ENCODE data around the gene OR5M3. TPM values are rescaled to one million over a fixed set of nuclear protein-coding genes. Genes with fewer than 3 reads are reported as not detected.

OR5M3 gene
- total and polyA plus RNA-seq, 9 of the 15 experiments (the other 6 are each of a cell fraction or from before 2014, with no cell fraction given): not detected

GRCh38 chr11:56453521-56453920, 19.6 kb downstream of the OR5M3 start (continued):
- TF ChIP-seq RBM22 (IDR thresholded peaks at IDR 0.05; ENCODE audit: low read depth, low read length, poor library complexity, severe bottlenecking) (no peak), KAT7 (CRISPR knock-in tag; IDR thresholded peaks at IDR 0.05; ENCODE audit: borderline replicate concordance) (no peak), DDX20 (tag; IDR thresholded peaks at IDR 0.05; ENCODE audit: low read depth) (no peak), ZNF217 (CRISPR knock-in tag; IDR thresholded peaks at IDR 0.05) (no peak), ZBTB9 (CRISPR knock-in tag; IDR thresholded peaks at IDR 0.05) (no peak)

Other genes starting within 250 kb of the OR5M3 start
Only the 7 nearest of the 16 such genes appear.
- gene OR8K1, start 127.3 kb downstream of the OR5M3 start, total RNA-seq (2014; rRNA removed): not detected in 2 replicates
- gene OR8K1, start 127.3 kb downstream of the OR5M3 start, total RNA-seq (2014; rRNA removed; fragmentation: Illumina TruSeq; extraction: Trizol): not detected in 2 replicates
- gene OR8K1, start 127.3 kb downstream of the OR5M3 start, total RNA-seq (2015; rRNA removed; fragmentation: Illumina TruSeq; extraction: Trizol): not detected in 2 replicates
- gene OR8K1, start 127.3 kb downstream of the OR5M3 start, total RNA-seq (2021): not detected in 2 replicates
- not detected in 2 replicates for gene OR8K1, start 127.3 kb downstream of the OR5M3 start, polyA plus RNA-seq (2011; rRNA removed)
- gene OR8K1, start 127.3 kb downstream of the OR5M3 start, polyA plus RNA-seq (2014; fragmentation: Illumina TruSeq; extraction: Trizol): not detected in 2 replicates
- gene OR8K1, start 127.3 kb downstream of the OR5M3 start, polyA plus RNA-seq (2014; fragmentation: Nextera tagmentation; extraction: Ambion mirVana): not detected
- not detected in 2 replicates for gene OR8K1, start 127.3 kb downstream of the OR5M3 start, polyA plus RNA-seq (2014; rRNA removed)
- not detected in 2 replicates for gene OR8J1, start 119.1 kb downstream of the OR5M3 start, total RNA-seq (2014; rRNA removed)
- not detected in 2 replicates for gene OR8J1, start 119.1 kb downstream of the OR5M3 start, total RNA-seq (2014; rRNA removed; fragmentation: Illumina TruSeq; extraction: Trizol)
- not detected in 2 replicates for gene OR8J1, start 119.1 kb downstream of the OR5M3 start, total RNA-seq (2015; rRNA removed; fragmentation: Illumina TruSeq; extraction: Trizol)
- not detected in 2 replicates for gene OR8J1, start 119.1 kb downstream of the OR5M3 start, total RNA-seq (2021)
- gene OR8J1, start 119.1 kb downstream of the OR5M3 start, polyA plus RNA-seq (2011; rRNA removed): not detected in 2 replicates
- not detected in 2 replicates for gene OR8J1, start 119.1 kb downstream of the OR5M3 start, polyA plus RNA-seq (2014; fragmentation: Illumina TruSeq; extraction: Trizol)
- gene OR8J1, start 119.1 kb downstream of the OR5M3 start, polyA plus RNA-seq (2014; fragmentation: Nextera tagmentation; extraction: Ambion mirVana): not detected
- not detected in 2 replicates for gene OR8J1, start 119.1 kb downstream of the OR5M3 start, polyA plus RNA-seq (2014; rRNA removed)
- not detected in 2 replicates for gene OR8U1, start 97.7 kb downstream of the OR5M3 start, total RNA-seq (2014; rRNA removed)
- gene OR8U1, start 97.7 kb downstream of the OR5M3 start, total RNA-seq (2014; rRNA removed; fragmentation: Illumina TruSeq; extraction: Trizol): not detected in 2 replicates
- gene OR8U1, start 97.7 kb downstream of the OR5M3 start, total RNA-seq (2015; rRNA removed; fragmentation: Illumina TruSeq; extraction: Trizol): not detected in 2 replicates
- gene OR8U1, start 97.7 kb downstream of the OR5M3 start, total RNA-seq (2021): not detected in 2 replicates
- gene OR8U1, start 97.7 kb downstream of the OR5M3 start, polyA plus RNA-seq (2011; rRNA removed): not detected in 2 replicates
- not detected in 2 replicates for gene OR8U1, start 97.7 kb downstream of the OR5M3 start, polyA plus RNA-seq (2014; fragmentation: Illumina TruSeq; extraction: Trizol)
- gene OR8U1, start 97.7 kb downstream of the OR5M3 start, polyA plus RNA-seq (2014; fragmentation: Nextera tagmentation; extraction: Ambion mirVana): not detected
- not detected in 2 replicates for gene OR8U1, start 97.7 kb downstream of the OR5M3 start, polyA plus RNA-seq (2014; rRNA removed)
- not detected in 2 replicates for gene OR5AL1, start 60.7 kb downstream of the OR5M3 start, total RNA-seq (2014; rRNA removed)
- gene OR5AL1, start 60.7 kb downstream of the OR5M3 start, total RNA-seq (2014; rRNA removed; fragmentation: Illumina TruSeq; extraction: Trizol): not detected in 2 replicates
- not detected in 2 replicates for gene OR5AL1, start 60.7 kb downstream of the OR5M3 start, total RNA-seq (2015; rRNA removed; fragmentation: Illumina TruSeq; extraction: Trizol)
- gene OR5AL1, start 60.7 kb downstream of the OR5M3 start, total RNA-seq (2021): not detected in 2 replicates
- not detected in 2 replicates for gene OR5AL1, start 60.7 kb downstream of the OR5M3 start, polyA plus RNA-seq (2011; rRNA removed)
- gene OR5AL1, start 60.7 kb downstream of the OR5M3 start, polyA plus RNA-seq (2014; fragmentation: Illumina TruSeq; extraction: Trizol): not detected in 2 replicates
- not detected for gene OR5AL1, start 60.7 kb downstream of the OR5M3 start, polyA plus RNA-seq (2014; fragmentation: Nextera tagmentation; extraction: Ambion mirVana)
- gene OR5AL1, start 60.7 kb downstream of the OR5M3 start, polyA plus RNA-seq (2014; rRNA removed): not detected in 2 replicates
- gene OR5M8, start 18.0 kb upstream of the OR5M3 start, total RNA-seq (2014; rRNA removed): not detected in 2 replicates
- not detected in 2 replicates for gene OR5M8, start 18.0 kb upstream of the OR5M3 start, total RNA-seq (2014; rRNA removed; fragmentation: Illumina TruSeq; extraction: Trizol)
- not detected in 2 replicates for gene OR5M8, start 18.0 kb upstream of the OR5M3 start, total RNA-seq (2015; rRNA removed; fragmentation: Illumina TruSeq; extraction: Trizol)
- not detected in 2 replicates for gene OR5M8, start 18.0 kb upstream of the OR5M3 start, total RNA-seq (2021)
- gene OR5M8, start 18.0 kb upstream of the OR5M3 start, polyA plus RNA-seq (2011; rRNA removed): not detected in 2 replicates
- not detected in 2 replicates for gene OR5M8, start 18.0 kb upstream of the OR5M3 start, polyA plus RNA-seq (2014; fragmentation: Illumina TruSeq; extraction: Trizol)
- gene OR5M8, start 18.0 kb upstream of the OR5M3 start, polyA plus RNA-seq (2014; fragmentation: Nextera tagmentation; extraction: Ambion mirVana): not detected
- not detected in 2 replicates for gene OR5M8, start 18.0 kb upstream of the OR5M3 start, polyA plus RNA-seq (2014; rRNA removed)
- not detected in 2 replicates for gene OR5M11, start 69.9 kb upstream of the OR5M3 start, total RNA-seq (2014; rRNA removed)
- not detected in 2 replicates for gene OR5M11, start 69.9 kb upstream of the OR5M3 start, total RNA-seq (2014; rRNA removed; fragmentation: Illumina TruSeq; extraction: Trizol)
- not detected in 2 replicates for gene OR5M11, start 69.9 kb upstream of the OR5M3 start, total RNA-seq (2015; rRNA removed; fragmentation: Illumina TruSeq; extraction: Trizol)
- not detected in 2 replicates for gene OR5M11, start 69.9 kb upstream of the OR5M3 start, total RNA-seq (2021)
- gene OR5M11, start 69.9 kb upstream of the OR5M3 start, polyA plus RNA-seq (2011; rRNA removed): not detected in 2 replicates
- gene OR5M11, start 69.9 kb upstream of the OR5M3 start, polyA plus RNA-seq (2014; fragmentation: Illumina TruSeq; extraction: Trizol): not detected in 2 replicates
- not detected for gene OR5M11, start 69.9 kb upstream of the OR5M3 start, polyA plus RNA-seq (2014; fragmentation: Nextera tagmentation; extraction: Ambion mirVana)
- not detected in 2 replicates for gene OR5M11, start 69.9 kb upstream of the OR5M3 start, polyA plus RNA-seq (2014; rRNA removed)
- gene OR5M10, start 104.4 kb upstream of the OR5M3 start, total RNA-seq (2014; rRNA removed): not detected in 2 replicates
- gene OR5M10, start 104.4 kb upstream of the OR5M3 start, total RNA-seq (2014; rRNA removed; fragmentation: Illumina TruSeq; extraction: Trizol): not detected in 2 replicates
- gene OR5M10, start 104.4 kb upstream of the OR5M3 start, total RNA-seq (2015; rRNA removed; fragmentation: Illumina TruSeq; extraction: Trizol): not detected in 2 replicates
- not detected in 2 replicates for gene OR5M10, start 104.4 kb upstream of the OR5M3 start, total RNA-seq (2021)
- gene OR5M10, start 104.4 kb upstream of the OR5M3 start, polyA plus RNA-seq (2011; rRNA removed): not detected in 2 replicates
- gene OR5M10, start 104.4 kb upstream of the OR5M3 start, polyA plus RNA-seq (2014; fragmentation: Illumina TruSeq; extraction: Trizol): not detected in 2 replicates
- not detected for gene OR5M10, start 104.4 kb upstream of the OR5M3 start, polyA plus RNA-seq (2014; fragmentation: Nextera tagmentation; extraction: Ambion mirVana)
- not detected in 2 replicates for gene OR5M10, start 104.4 kb upstream of the OR5M3 start, polyA plus RNA-seq (2014; rRNA removed)

Data from K562 (cell line).